B cell (primary cell): ENCODE measurements around the gene SLC7A9. TPM values are rescaled to one million over a fixed set of nuclear protein-coding genes. Genes with fewer than 3 reads are reported as not detected.

Experiments used
- ATAC-seq: fragments of 200-7000 bp; cut with Tn5 transposase; one replicate; pipeline ENCODE4 v1.10.0; 2021; ENCODE audit warnings: low read depth, mild to moderate bottlenecking, moderate number of reproducible peaks, moderate library complexity
- CTCF ChIA-PET: fragments of 350-600 bp; sonication (Branson Sonifier 250); formaldehyde crosslinking; loops from one replicate; lab custom pipeline; 2021; ENCODE audit warnings: antibody characterized with exemption, inconsistent platforms; lab: Charles Lee
- POLR2A ChIA-PET: fragments of 350-600 bp; sonication (Branson Sonifier 250); formaldehyde crosslinking; loops from one replicate; lab custom pipeline; 2021; ENCODE audit warnings: antibody characterized with exemption; lab: Charles Lee
- DNase-seq: peaks from one replicate; pipeline ENCODE4 v3.0.0; 2013
- H2AFZ ChIP-seq: 2 replicates; pipeline ENCODE4 v1.6.1; 2012; ENCODE audit warnings: mild to moderate bottlenecking, low read depth, low read length; ENCODE audit not compliant: insufficient read depth, poor library complexity, severe bottlenecking
- H3K27ac ChIP-seq, 2 donors: 1 replicate in 1 of 2; 2 replicates in 1 of 2; pipeline ENCODE4 v1.5.1; 2012 to 2013; ENCODE audit warnings: low read length in 2 of 2, mild to moderate bottlenecking in 2 of 2, moderate library complexity in 1 of 2
- H3K27me3 ChIP-seq, 4 experiments: fragments of 200-600 bp in 1 of 4; sonication (generic) in 1 of 4; replicated peaks in 1 of 4; 1 replicate in 2 of 4; 2 replicates in 2 of 4; pipeline versions ENCODE4 v1.6.1 to v1.7.0; 2013 to 2016; ENCODE audit warnings: low read length in 3 of 4, mild to moderate bottlenecking in 2 of 4, mixed read lengths in 1 of 4, moderate library complexity in 1 of 4; ENCODE audit not compliant: insufficient read depth in 4 of 4, control insufficient read depth in 3 of 4; ENCODE audit errors: control extremely low read depth in 1 of 4
- H3K36me3 ChIP-seq, 2 experiments: replicated peaks in 1 of 2; 1 replicate in 1 of 2; 2 replicates in 1 of 2; pipeline versions ENCODE4 v1.6.1 to v1.7.1; 2013; ENCODE audit warnings: low read length in 1 of 2; ENCODE audit not compliant: insufficient read depth in 2 of 2, control insufficient read depth in 1 of 2; ENCODE audit errors: control extremely low read depth in 1 of 2, extremely low read depth in 1 of 2
- H3K4me1 ChIP-seq, 2 donors: fragments of 200-600 bp in 1 of 2; sonication (generic) in 1 of 2; 1 replicate in 1 of 2; 2 replicates in 1 of 2; pipeline versions ENCODE4 v1.5.1 to v1.6.1; 2013 to 2017; ENCODE audit warnings: low read length in 2 of 2; ENCODE audit not compliant: control insufficient read depth in 2 of 2, insufficient read depth in 2 of 2
- H3K4me2 ChIP-seq: replicated peaks from 2 replicates; pipeline ENCODE3; 2012; ENCODE audit warnings: mild to moderate bottlenecking, low read depth, low read length; ENCODE audit not compliant: poor library complexity, severe bottlenecking
- H3K4me3 ChIP-seq, 5 experiments: fragments of 200-600 bp in 1 of 5; sonication (generic) in 1 of 5; 1 replicate in 3 of 5; 2 replicates in 2 of 5; pipeline versions ENCODE4 v1.5.1 to v1.7.0; 2011 to 2016; ENCODE audit warnings: low read length in 4 of 5, mild to moderate bottlenecking in 4 of 5, low read depth in 2 of 5, control low read depth in 1 of 5, moderate library complexity in 1 of 5; ENCODE audit not compliant: insufficient read depth in 1 of 5; ENCODE audit errors: control extremely low read depth in 1 of 5, extremely low read depth in 1 of 5
- H3K79me2 ChIP-seq: fragments of 200-600 bp; sonication (generic); one replicate; pipeline ENCODE4 v1.6.0; 2016; ENCODE audit warnings: low read length; ENCODE audit not compliant: control insufficient read depth, insufficient read depth
- H3K9ac ChIP-seq: fragments of 200-600 bp; sonication (generic); 2 replicates; pipeline ENCODE4 v1.6.1; 2017; ENCODE audit warnings: mild to moderate bottlenecking, low read length, moderate library complexity
- H3K9me3 ChIP-seq, 3 donors: one replicate each; pipeline versions ENCODE4 v1.6.1 to v1.7.1; 2013; ENCODE audit warnings: low read length in 2 of 3; ENCODE audit not compliant: control insufficient read depth in 2 of 3, insufficient read depth in 1 of 3; ENCODE audit errors: control extremely low read depth in 1 of 3
- H4K20me1 ChIP-seq: 2 replicates; pipeline ENCODE4 v1.6.0; 2012; ENCODE audit warnings: mild to moderate bottlenecking, low read length; ENCODE audit not compliant: insufficient read depth, control insufficient read depth, poor library complexity, severe bottlenecking
- H3K27ac Mint-ChIP-seq: one replicate; pipeline ENCODE4 v1.8.0; 2021; ENCODE audit warnings: mixed read lengths
- H3K27me3 Mint-ChIP-seq: one replicate; pipeline ENCODE4 v1.8.0; 2021; ENCODE audit warnings: mixed read lengths
- H3K4me1 Mint-ChIP-seq: one replicate; pipeline ENCODE4 v1.8.0; 2021; ENCODE audit warnings: mixed read lengths
- H3K4me3 Mint-ChIP-seq: one replicate; pipeline ENCODE4 v1.8.0; 2021; ENCODE audit warnings: mixed read lengths
- H3K9me3 Mint-ChIP-seq: one replicate; pipeline ENCODE4 v1.8.0; 2022; ENCODE audit warnings: mixed read lengths; ENCODE audit not compliant: insufficient read depth
- CTCF ChIP-seq: fragments of 200-600 bp; IDR thresholded peaks from one replicate; pipeline ENCODE4 v1.8.0; 2022; ENCODE audit warnings: antibody characterized with exemption, mild to moderate bottlenecking
- EZH2 ChIP-seq: IDR thresholded peaks from 2 replicates; pipeline ENCODE4 v1.6.1; 2012; ENCODE audit warnings: borderline replicate concordance, low read depth, mild to moderate bottlenecking, moderate library complexity, low read length; ENCODE audit not compliant: insufficient read depth, poor library complexity, severe bottlenecking
- WGBS: methylation state at CpG from one replicate; pipeline ENCODE4 v1.1.5; 2013; ENCODE audit warnings: missing lambda C conversion rate; ENCODE audit not compliant: insufficient coverage; 5-methylcytosine and 5-hydroxymethylcytosine counted together
- intact Hi-C: fragments of 100-400 bp; cut with micrococcal nuclease; formaldehyde crosslinking; loops from one replicate; pipeline ENCODE4 v1.10.0; 2022
- polyA minus RNA-seq: library from RNA; depleted of rRNA, polyadenylated mRNA; stranded (reverse); fragments of >200 nt; gene quantifications from 2 replicates; pipeline ENCODE4 v1.2.3, GENCODE V29; 2012
- polyA plus RNA-seq: library from polyadenylated mRNA; depleted of rRNA; stranded (reverse); fragments of >200 nt; gene quantifications from 2 replicates; pipeline ENCODE4 v1.2.3, GENCODE V29; 2012
- total RNA-seq, 2 donors: library from RNA; stranded (reverse); fragments of 120-200 nt in 1 of 2; gene quantifications; 1 replicate in 1 of 2; 2 replicates in 1 of 2; pipeline versions ENCODE4 v1.2.3 to v1.2.4, GENCODE V29; 2013 to 2022

Gene SLC7A9
- total RNA-seq: 0.49 and 0.62 TPM in 2 replicates
- total RNA-seq (2013): 0.21 TPM
- 0.19 and 0.94 TPM in 2 replicates for polyA plus RNA-seq
- polyA minus RNA-seq: 0.64 TPM in 1 of 2 replicates, not detected in the other

- Histone ChIP-seq H3K9me3 (no peaks in the 10 kb centered on the region), H3K4me3 (no peak within 1 kb of the TSS), H2AFZ (no peak within 1 kb of the TSS), H3K79me2 (no peaks in the 10 kb centered on the region), H3K36me3 (no peaks in the 10 kb centered on the region), H4K20me1 (no peaks in the 10 kb centered on the region), H3K27me3 (no peaks in the 10 kb centered on the region), H3K9ac (no peak within 1 kb of the TSS), H3K4me2 (no peak within 1 kb of the TSS), H3K4me1 (no peaks in the 10 kb centered on the region), H3K27ac (no peak within 1 kb of the TSS)
- no peaks in the 10 kb centered on the region for H3K4me1 Mint-ChIP-seq
- CTCF ChIA-PET: no interaction called here
- no peak within 1 kb of the TSS for H3K27ac Mint-ChIP-seq
- no peak for TF ChIP-seq CTCF
- intact Hi-C loops: no loop called here
- no peak for ATAC-seq
- H3K4me3 Mint-ChIP-seq: no peak within 1 kb of the TSS
- no peaks in the 10 kb centered on the region for H3K27me3 Mint-ChIP-seq
- WGBS: 92% methylated on average over 2 of the region's 14 CpGs
- POLR2A ChIA-PET: no interaction called here
- DNase-seq: no peak
- no peaks in the 10 kb centered on the region for H3K9me3 Mint-ChIP-seq
These were observed at the start of gene SLC7A9 for GRCh38 chr19:32869369-32869965. TSS of gene SLC7A9 (minus strand) at chr19:32869767. CDS start at chr19:32868534, 1,233 bp downstream.

GRCh38 chr19:32919365-32919764, 49.8 kb upstream of the SLC7A9 start:
- Histone ChIP-seq H2AFZ (no peak overlapping the region), H3K27me3 (no peaks in the 10 kb centered on the region), H3K4me2 (no peak overlapping the region), H3K4me3 (no peak overlapping the region), H3K36me3 (peaks cover 0 to 11% of the 10 kb centered on the region in 2 experiments), H3K79me2 (no peaks in the 10 kb centered on the region), H3K27ac (no peak overlapping the region), H4K20me1 (no peaks in the 10 kb centered on the region), H3K4me1 (no peaks in the 10 kb centered on the region), H3K9ac (no peak overlapping the region), H3K9me3 (no peaks in the 10 kb centered on the region)
- WGBS: 95% methylated on average over 2 of the region's 4 CpGs
- intact Hi-C loops: no loop called here
- Mint-ChIP-seq H3K4me1 (no peaks in the 10 kb centered on the region), H3K9me3 (no peaks in the 10 kb centered on the region), H3K27ac (no peak overlapping the region), H3K27me3 (no peaks in the 10 kb centered on the region), H3K4me3 (no peak overlapping the region)
- ATAC-seq: no peak
- DNase-seq: no peak
- TF ChIP-seq EZH2 (no peak), CTCF (no peak)
- ChIA-PET CTCF (interaction anchor here (0.6 kb wide), 1 partner anchor 19 kb away, joined by 4 read pairs; no protein-coding TSS in a partner anchor), POLR2A (no interaction called here)
